ENCODE results near the gene DCTN1.
"Not testable (repeated sequence)": the region's sequence is repeated elsewhere in the genome, so short reads cannot be mapped to it uniquely, and the experiment has no call there.

Gene DCTN1

GRCh38 chr2:74379851-74380789 lies at the start of gene DCTN1:
TSS of gene DCTN1 (minus strand) at chr2:74380311. CDS start at chr2:74380037, 274 bp downstream.
- peak; percentile 24 for DNase-seq

GRCh38 chr2:74428675-74429074 lies 48.6 kb upstream of the DCTN1 start:
- peak; percentile 28 for DNase-seq

GRCh38 chr2:74427551-74427950 lies 47.4 kb upstream of the DCTN1 start:
- DNase-seq: peak; percentile 42

- DNase-seq: no peak
These were observed 46.2 kb upstream of the DCTN1 start for GRCh38 chr2:74426181-74426758.

- no peak for DNase-seq
These were observed 45.4 kb upstream of the DCTN1 start for GRCh38 chr2:74425523-74425922.

GRCh38 chr2:74424995-74425406 lies 44.9 kb upstream of the DCTN1 start:
- no peak for DNase-seq

GRCh38 chr2:74424139-74424992 lies 44.3 kb upstream of the DCTN1 start:
- no peak for DNase-seq

GRCh38 chr2:74423231-74424095 lies 43.4 kb upstream of the DCTN1 start:
- DNase-seq: no peak

- peak; percentile 85 for DNase-seq
These were observed 41.2 kb upstream of the DCTN1 start, which contains the start of the genes C2orf81 and WDR54 for GRCh38 chr2:74421221-74421870. TSS of gene C2orf81 (minus strand) at chr2:74421619. CDS start at chr2:74421560, 59 bp downstream. TSS of gene WDR54 (plus strand) at chr2:74421730. CDS start at chr2:74422154, 424 bp downstream.

GRCh38 chr2:74420443-74421103 lies 40.5 kb upstream of the DCTN1 start:
- not testable (repeated sequence) for DNase-seq

- DNase-seq: no peak
These were observed 39.9 kb upstream of the DCTN1 start for GRCh38 chr2:74420006-74420405.

GRCh38 chr2:74419345-74419744 lies 39.2 kb upstream of the DCTN1 start:
- DNase-seq: no peak

- DNase-seq: no peak
These were observed 38.2 kb upstream of the DCTN1 start for GRCh38 chr2:74418312-74418711.

- DNase-seq: no peak
These were observed 37.7 kb upstream of the DCTN1 start for GRCh38 chr2:74417763-74418162.

- no peak for DNase-seq
These were observed 37.1 kb upstream of the DCTN1 start for GRCh38 chr2:74417197-74417596.

- DNase-seq: no peak
These were observed 36.7 kb upstream of the DCTN1 start for GRCh38 chr2:74416778-74417177.

- DNase-seq: no peak
These were observed 35.8 kb upstream of the DCTN1 start for GRCh38 chr2:74415762-74416395.

GRCh38 chr2:74414881-74415761 lies 35.0 kb upstream of the DCTN1 start:
- no peak for DNase-seq

- DNase-seq: no peak
These were observed 34.3 kb upstream of the DCTN1 start for GRCh38 chr2:74414441-74414840.

Measured in NCI-H226 (cell line).